B cell (primary cell): ENCODE results near the gene CDT1. TPM values are rescaled to one million over a fixed set of nuclear protein-coding genes. Genes with fewer than 3 reads are reported as not detected.
A peak's percentile ranks its signal among the peaks of the same experiment; 100 is the strongest.

Experiments
- ATAC-seq: fragments of 200-7000 bp; cut with Tn5 transposase; one replicate; pipeline ENCODE4 v1.10.0; 2021; ENCODE audit warnings: low read depth, mild to moderate bottlenecking, moderate number of reproducible peaks, moderate library complexity
- CTCF ChIA-PET: fragments of 350-600 bp; sonication (Branson Sonifier 250); formaldehyde crosslinking; loops from one replicate; lab custom pipeline; 2021; ENCODE audit warnings: antibody characterized with exemption, inconsistent platforms; lab: Charles Lee
- POLR2A ChIA-PET: fragments of 350-600 bp; sonication (Branson Sonifier 250); formaldehyde crosslinking; loops from one replicate; lab custom pipeline; 2021; ENCODE audit warnings: antibody characterized with exemption; lab: Charles Lee
- DNase-seq: peaks from one replicate; pipeline ENCODE4 v3.0.0; 2013
- H2AFZ ChIP-seq: 2 replicates; pipeline ENCODE4 v1.6.1; 2012; ENCODE audit warnings: mild to moderate bottlenecking, low read depth, low read length; ENCODE audit not compliant: insufficient read depth, poor library complexity, severe bottlenecking
- H3K27ac ChIP-seq, 2 donors: 1 replicate in 1 of 2; 2 replicates in 1 of 2; pipeline ENCODE4 v1.5.1; 2012 to 2013; ENCODE audit warnings: low read length in 2 of 2, mild to moderate bottlenecking in 2 of 2, moderate library complexity in 1 of 2
- H3K27me3 ChIP-seq, 4 experiments: fragments of 200-600 bp in 1 of 4; sonication (generic) in 1 of 4; replicated peaks in 1 of 4; 1 replicate in 2 of 4; 2 replicates in 2 of 4; pipeline versions ENCODE4 v1.6.1 to v1.7.0; 2013 to 2016; ENCODE audit warnings: low read length in 3 of 4, mild to moderate bottlenecking in 2 of 4, mixed read lengths in 1 of 4, moderate library complexity in 1 of 4; ENCODE audit not compliant: insufficient read depth in 4 of 4, control insufficient read depth in 3 of 4; ENCODE audit errors: control extremely low read depth in 1 of 4
- H3K36me3 ChIP-seq, 2 experiments: replicated peaks in 1 of 2; 1 replicate in 1 of 2; 2 replicates in 1 of 2; pipeline versions ENCODE4 v1.6.1 to v1.7.1; 2013; ENCODE audit warnings: low read length in 1 of 2; ENCODE audit not compliant: insufficient read depth in 2 of 2, control insufficient read depth in 1 of 2; ENCODE audit errors: control extremely low read depth in 1 of 2, extremely low read depth in 1 of 2
- H3K4me1 ChIP-seq, 2 donors: fragments of 200-600 bp in 1 of 2; sonication (generic) in 1 of 2; 1 replicate in 1 of 2; 2 replicates in 1 of 2; pipeline versions ENCODE4 v1.5.1 to v1.6.1; 2013 to 2017; ENCODE audit warnings: low read length in 2 of 2; ENCODE audit not compliant: control insufficient read depth in 2 of 2, insufficient read depth in 2 of 2
- H3K4me2 ChIP-seq: replicated peaks from 2 replicates; pipeline ENCODE3; 2012; ENCODE audit warnings: mild to moderate bottlenecking, low read depth, low read length; ENCODE audit not compliant: poor library complexity, severe bottlenecking
- H3K4me3 ChIP-seq, 5 experiments: fragments of 200-600 bp in 1 of 5; sonication (generic) in 1 of 5; 1 replicate in 3 of 5; 2 replicates in 2 of 5; pipeline versions ENCODE4 v1.5.1 to v1.7.0; 2011 to 2016; ENCODE audit warnings: low read length in 4 of 5, mild to moderate bottlenecking in 4 of 5, low read depth in 2 of 5, control low read depth in 1 of 5, moderate library complexity in 1 of 5; ENCODE audit not compliant: insufficient read depth in 1 of 5; ENCODE audit errors: control extremely low read depth in 1 of 5, extremely low read depth in 1 of 5
- H3K79me2 ChIP-seq: fragments of 200-600 bp; sonication (generic); one replicate; pipeline ENCODE4 v1.6.0; 2016; ENCODE audit warnings: low read length; ENCODE audit not compliant: control insufficient read depth, insufficient read depth
- H3K9ac ChIP-seq: fragments of 200-600 bp; sonication (generic); 2 replicates; pipeline ENCODE4 v1.6.1; 2017; ENCODE audit warnings: mild to moderate bottlenecking, low read length, moderate library complexity
- H3K9me3 ChIP-seq, 3 donors: one replicate each; pipeline versions ENCODE4 v1.6.1 to v1.7.1; 2013; ENCODE audit warnings: low read length in 2 of 3; ENCODE audit not compliant: control insufficient read depth in 2 of 3, insufficient read depth in 1 of 3; ENCODE audit errors: control extremely low read depth in 1 of 3
- H4K20me1 ChIP-seq: 2 replicates; pipeline ENCODE4 v1.6.0; 2012; ENCODE audit warnings: mild to moderate bottlenecking, low read length; ENCODE audit not compliant: insufficient read depth, control insufficient read depth, poor library complexity, severe bottlenecking
- H3K27ac Mint-ChIP-seq: one replicate; pipeline ENCODE4 v1.8.0; 2021; ENCODE audit warnings: mixed read lengths
- H3K27me3 Mint-ChIP-seq: one replicate; pipeline ENCODE4 v1.8.0; 2021; ENCODE audit warnings: mixed read lengths
- H3K4me1 Mint-ChIP-seq: one replicate; pipeline ENCODE4 v1.8.0; 2021; ENCODE audit warnings: mixed read lengths
- H3K4me3 Mint-ChIP-seq: one replicate; pipeline ENCODE4 v1.8.0; 2021; ENCODE audit warnings: mixed read lengths
- H3K9me3 Mint-ChIP-seq: one replicate; pipeline ENCODE4 v1.8.0; 2022; ENCODE audit warnings: mixed read lengths; ENCODE audit not compliant: insufficient read depth
- EZH2 ChIP-seq: IDR thresholded peaks from 2 replicates; pipeline ENCODE4 v1.6.1; 2012; ENCODE audit warnings: borderline replicate concordance, low read depth, mild to moderate bottlenecking, moderate library complexity, low read length; ENCODE audit not compliant: insufficient read depth, poor library complexity, severe bottlenecking
- WGBS: methylation state at CpG from one replicate; pipeline ENCODE4 v1.1.5; 2013; ENCODE audit warnings: missing lambda C conversion rate; ENCODE audit not compliant: insufficient coverage; 5-methylcytosine and 5-hydroxymethylcytosine counted together
- intact Hi-C: fragments of 100-400 bp; cut with micrococcal nuclease; formaldehyde crosslinking; loops from one replicate; pipeline ENCODE4 v1.10.0; 2022
- polyA plus RNA-seq: library from polyadenylated mRNA; depleted of rRNA; stranded (reverse); fragments of >200 nt; gene quantifications from 2 replicates; pipeline ENCODE4 v1.2.3, GENCODE V29; 2012
- total RNA-seq, 2 donors: library from RNA; stranded (reverse); fragments of 120-200 nt in 1 of 2; gene quantifications; 1 replicate in 1 of 2; 2 replicates in 1 of 2; pipeline versions ENCODE4 v1.2.3 to v1.2.4, GENCODE V29; 2013 to 2022
- TF ChIP-seq, protein P1 (sequence below): fragments of 200-600 bp; IDR thresholded peaks from one replicate; pipeline ENCODE4 v1.8.0; 2022; ENCODE audit warnings: antibody characterized with exemption, mild to moderate bottlenecking

Gene CDT1
- total and polyA plus RNA-seq, 2 donors (not counting 1 experiment from before 2014, with no cell fraction given) = 0.27 to 0.36 TPM

DNA sequence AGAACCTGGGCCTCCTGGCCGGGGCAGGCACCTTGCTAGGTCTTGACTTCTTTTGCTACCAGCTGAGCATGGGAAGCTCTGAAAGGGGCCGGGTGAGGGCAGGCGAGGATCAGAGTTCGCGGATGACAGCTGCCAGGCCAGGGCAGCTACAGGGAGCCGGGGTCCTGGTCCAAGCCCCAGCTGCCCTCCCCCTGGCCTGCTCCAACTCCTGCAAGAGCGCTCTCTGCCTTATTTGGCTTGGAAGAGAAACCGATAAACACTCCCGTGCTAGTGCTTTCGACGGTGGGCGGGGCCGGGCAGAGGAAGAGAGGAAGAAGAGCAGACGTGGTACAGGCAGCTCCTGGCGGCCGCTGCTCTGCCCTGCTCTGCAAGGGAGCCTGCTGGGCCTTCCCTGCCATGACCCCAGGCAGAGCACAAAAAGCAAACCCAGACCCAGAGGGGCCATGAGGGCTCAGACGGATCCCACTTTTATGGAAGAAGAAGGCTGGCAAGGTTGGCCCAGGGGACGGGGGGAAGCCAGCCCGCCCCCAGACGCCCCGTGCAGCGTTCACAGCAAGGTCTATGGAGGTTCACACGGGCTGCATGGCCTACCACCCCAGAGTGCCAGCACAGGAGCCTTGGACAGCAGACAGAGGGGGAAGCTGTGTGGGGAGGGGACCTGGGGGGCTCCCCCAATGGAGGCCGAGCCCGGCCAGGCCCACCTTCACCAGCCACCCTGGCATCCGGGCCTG lies 44.2 kb upstream of the CDT1 start:
- POLR2A ChIA-PET = no interaction called here
- intact Hi-C loops = no loop called here

DNA sequence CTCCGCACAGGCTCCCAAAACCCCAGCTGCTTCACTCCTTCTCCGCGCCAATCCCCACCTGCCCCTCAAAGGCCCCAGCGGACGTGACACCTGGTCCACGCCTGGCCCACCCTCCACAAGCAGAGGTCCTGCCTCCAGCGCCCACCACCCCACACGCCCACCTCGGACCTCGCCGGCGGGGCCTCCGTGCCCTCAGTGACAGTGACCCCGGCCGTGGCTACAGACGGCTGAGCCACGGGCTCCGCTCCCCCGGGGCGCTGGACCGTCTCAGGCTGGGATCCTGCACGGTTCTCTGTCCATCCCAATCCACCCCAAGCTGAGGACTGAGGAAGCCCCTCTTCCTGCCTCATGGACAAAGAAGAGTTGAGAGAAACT lies 43.6 kb upstream of the CDT1 start:
- Mint-ChIP-seq H3K4me1 (peaks cover 23% of the 10 kb centered on the region), H3K27ac (peak overlapping the region; percentile 26), H3K4me3 (no peak overlapping the region), H3K27me3 (no peaks in the 10 kb centered on the region), H3K9me3 (no peaks in the 10 kb centered on the region)
- Histone ChIP-seq H3K4me3 (no peak overlapping the region), H3K9me3 (peaks cover 0 to 17% (median 0%) of the 10 kb centered on the region in 3 donors), H3K27ac (no peak overlapping the region), H3K79me2 (peaks cover 97% of the 10 kb centered on the region), H3K4me2 (no peak overlapping the region), H3K27me3 (no peaks in the 10 kb centered on the region), H3K36me3 (peaks cover 0 to 9% of the 10 kb centered on the region in 2 experiments), H3K4me1 (peaks cover 0 to 7% of the 10 kb centered on the region in 2 donors), H4K20me1 (peaks cover 89% of the 10 kb centered on the region), H2AFZ (no peak overlapping the region), H3K9ac (no peak overlapping the region)
- ChIA-PET CTCF (interaction anchor here (0.8 to 1.7 kb wide), 2 partner anchors 23 to 24 kb away, joined by 4 to 9 read pairs; no protein-coding TSS in a partner anchor), POLR2A (no interaction called here)
- ATAC-seq = no peak
- intact Hi-C loops = no loop called here
- 96% methylated on average over 15 of the region's 22 CpGs for WGBS
- DNase-seq = no peak
- TF ChIP-seq, protein P1, sequence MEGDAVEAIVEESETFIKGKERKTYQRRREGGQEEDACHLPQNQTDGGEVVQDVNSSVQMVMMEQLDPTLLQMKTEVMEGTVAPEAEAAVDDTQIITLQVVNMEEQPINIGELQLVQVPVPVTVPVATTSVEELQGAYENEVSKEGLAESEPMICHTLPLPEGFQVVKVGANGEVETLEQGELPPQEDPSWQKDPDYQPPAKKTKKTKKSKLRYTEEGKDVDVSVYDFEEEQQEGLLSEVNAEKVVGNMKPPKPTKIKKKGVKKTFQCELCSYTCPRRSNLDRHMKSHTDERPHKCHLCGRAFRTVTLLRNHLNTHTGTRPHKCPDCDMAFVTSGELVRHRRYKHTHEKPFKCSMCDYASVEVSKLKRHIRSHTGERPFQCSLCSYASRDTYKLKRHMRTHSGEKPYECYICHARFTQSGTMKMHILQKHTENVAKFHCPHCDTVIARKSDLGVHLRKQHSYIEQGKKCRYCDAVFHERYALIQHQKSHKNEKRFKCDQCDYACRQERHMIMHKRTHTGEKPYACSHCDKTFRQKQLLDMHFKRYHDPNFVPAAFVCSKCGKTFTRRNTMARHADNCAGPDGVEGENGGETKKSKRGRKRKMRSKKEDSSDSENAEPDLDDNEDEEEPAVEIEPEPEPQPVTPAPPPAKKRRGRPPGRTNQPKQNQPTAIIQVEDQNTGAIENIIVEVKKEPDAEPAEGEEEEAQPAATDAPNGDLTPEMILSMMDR = no peak
- no peak for TF ChIP-seq EZH2

More for the DNA sequence above, 44.2 kb upstream of the CDT1 start:
- Histone ChIP-seq H3K27me3 (no peaks in the 10 kb centered on the region), H2AFZ (no peak overlapping the region), H3K4me1 (peaks cover 0 to 8% of the 10 kb centered on the region in 2 donors), H3K9ac (no peak overlapping the region), H3K4me2 (no peak overlapping the region), H3K27ac (no peak overlapping the region), H3K4me3 (no peak overlapping the region), H3K9me3 (peaks cover 0 to 17% (median 0%) of the 10 kb centered on the region in 3 donors), H4K20me1 (peaks cover 92% of the 10 kb centered on the region), H3K36me3 (peaks cover 0 to 9% of the 10 kb centered on the region in 2 experiments), H3K79me2 (peaks cover 97% of the 10 kb centered on the region)
- H3K4me3 Mint-ChIP-seq = no peak overlapping the region
- ATAC-seq (no peak), DNase-seq (no peak)
- WGBS = 80% methylated on average over 24 of the region's 26 CpGs
- no peak overlapping the region for H3K27ac Mint-ChIP-seq
- TF ChIP-seq, protein P1 = no peak
- no peak for TF ChIP-seq EZH2
- H3K4me1 Mint-ChIP-seq = peaks cover 23% of the 10 kb centered on the region
- H3K9me3 Mint-ChIP-seq = no peaks in the 10 kb centered on the region
- no peaks in the 10 kb centered on the region for H3K27me3 Mint-ChIP-seq
- CTCF ChIA-PET = interaction anchor here (0.6 to 2.7 kb wide), 3 partner anchors 22 to 43 kb away, joined by 3 to 13 read pairs (median 9); no protein-coding TSS in a partner anchor
